ENCODE data around the gene KIAA0930.

The KIAA0930 gene

GRCh38 chr22:45166932-45167331 is 73.8 kb downstream of the KIAA0930 start:
- no peak for DNase-seq

- DNase-seq = no peak
Observed at GRCh38 chr22:45164270-45165088, 76.2 kb downstream of the KIAA0930 start.

- peak; percentile 93 for DNase-seq
Observed at GRCh38 chr22:45163451-45164269, 77.0 kb downstream of the KIAA0930 start, which contains the start of gene NUP50. NUP50 (plus strand) TSS chr22:45163925; CDS start chr22:45168178, 4,253 bp downstream.

GRCh38 chr22:45163099-45163450 is 77.6 kb downstream of the KIAA0930 start:
- DNase-seq = no peak

- no peak for DNase-seq
Observed at GRCh38 chr22:45162531-45162930, 78.2 kb downstream of the KIAA0930 start.

- no peak for DNase-seq
Observed at GRCh38 chr22:45159652-45160462, 80.8 kb downstream of the KIAA0930 start.

- no peak for DNase-seq
Observed at GRCh38 chr22:45157907-45158306, 82.8 kb downstream of the KIAA0930 start.

- no peak for DNase-seq
Observed at GRCh38 chr22:45155050-45155840, 85.4 kb downstream of the KIAA0930 start.

GRCh38 chr22:45154383-45154782 is 86.3 kb downstream of the KIAA0930 start:
- DNase-seq = no peak

GRCh38 chr22:45151503-45151902 is 89.2 kb downstream of the KIAA0930 start:
- no peak for DNase-seq

GRCh38 chr22:45150139-45150538 is 90.6 kb downstream of the KIAA0930 start:
- DNase-seq = no peak

- DNase-seq = no peak
Observed at GRCh38 chr22:45149671-45150070, 91.0 kb downstream of the KIAA0930 start.

GRCh38 chr22:45144916-45145315 is 95.8 kb downstream of the KIAA0930 start:
- DNase-seq = no peak

GRCh38 chr22:45142376-45142775 is 98.3 kb downstream of the KIAA0930 start:
- no peak for DNase-seq
